ENCODE measurements around the gene GALNT7.
"Not testable (repeated sequence)": the region's sequence is repeated elsewhere in the genome, so short reads cannot be mapped to it uniquely, and the experiment has no call there.

GALNT7 gene

GRCh38 chr4:173195109-173195508 is 26.5 kb downstream of the GALNT7 start:
- no peak for DNase-seq

GRCh38 chr4:173199553-173199952 is 30.9 kb downstream of the GALNT7 start:
- DNase-seq = no peak

DNA sequence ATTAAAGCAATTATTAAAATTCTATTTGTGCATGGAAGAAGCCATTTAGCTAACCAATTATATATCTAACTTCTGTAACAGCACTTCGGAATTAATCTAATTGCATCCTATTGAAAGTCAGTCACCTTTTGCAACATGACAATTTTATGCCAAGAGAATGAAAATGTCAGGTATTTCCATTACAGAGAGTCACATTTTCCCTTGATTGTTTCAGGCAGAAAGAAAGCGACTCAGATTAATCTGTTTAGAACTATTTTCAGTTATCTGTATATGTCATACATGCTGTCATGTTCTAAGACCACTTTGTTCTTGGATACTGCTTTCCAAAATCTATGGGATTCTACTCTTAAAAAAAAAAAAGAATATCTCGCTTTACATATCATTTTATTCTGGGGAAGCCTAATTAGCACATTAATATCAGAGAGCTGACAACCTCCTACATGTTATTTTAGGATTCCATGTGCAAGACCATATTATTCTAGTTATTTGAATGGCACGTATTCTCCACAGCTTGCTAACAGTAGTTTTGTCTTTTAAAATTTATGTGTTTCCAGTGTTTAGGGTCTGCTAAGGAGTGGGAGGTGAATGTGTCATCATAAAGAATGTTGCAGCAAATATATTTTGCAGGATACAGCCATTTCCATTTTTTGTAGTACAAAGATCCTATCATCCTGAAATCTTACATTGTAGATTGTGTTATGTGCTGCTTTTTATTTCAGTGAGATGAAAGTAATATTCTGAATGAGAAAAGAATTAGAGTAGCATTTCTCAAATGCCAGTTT is 31.7 kb downstream of the GALNT7 start:
- no peak for DNase-seq

- no peak for DNase-seq
Measured at GRCh38 chr4:173202395-173202794, 33.8 kb downstream of the GALNT7 start.

DNA sequence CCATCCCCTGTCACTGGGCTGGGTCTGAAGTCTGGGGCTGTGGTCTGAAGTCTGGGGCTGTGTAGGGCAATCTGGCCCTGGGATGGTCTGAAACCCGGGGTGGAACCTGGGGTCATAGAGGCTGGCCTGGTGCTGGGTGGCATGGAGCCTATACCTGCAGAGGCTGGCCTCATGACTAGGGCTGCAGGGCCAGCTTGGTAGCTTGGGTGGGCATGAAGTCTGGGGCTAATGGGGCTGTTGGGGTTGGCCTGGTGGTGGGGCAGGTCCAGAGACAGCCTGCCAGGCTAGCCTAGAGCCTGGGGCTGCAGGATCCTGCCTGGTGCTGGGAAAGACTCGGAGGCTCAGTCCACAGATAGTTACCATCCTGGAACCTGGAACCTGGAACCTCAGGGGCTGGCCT is 37.0 kb downstream of the GALNT7 start:
- DNase-seq = no peak

DNA sequence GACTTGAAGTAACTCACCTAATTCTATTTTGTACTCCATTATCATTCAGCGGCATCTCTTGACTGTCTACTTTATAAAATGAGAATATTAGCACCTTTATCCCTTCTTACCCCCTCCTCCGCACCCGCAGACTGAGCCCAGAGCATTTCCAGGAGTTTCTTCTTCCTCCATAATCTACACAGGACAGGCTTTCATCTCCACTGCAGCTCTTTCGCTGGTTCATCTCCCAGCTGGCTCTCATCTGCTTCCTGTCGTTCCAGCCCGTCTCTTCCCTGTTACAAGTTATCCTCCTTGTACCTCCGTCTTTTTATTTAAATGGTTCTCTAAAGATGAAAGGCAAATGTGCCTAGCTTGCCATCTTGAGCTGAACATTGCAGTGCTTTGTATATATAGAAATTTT is 39.8 kb downstream of the GALNT7 start:
- DNase-seq = no peak

DNA sequence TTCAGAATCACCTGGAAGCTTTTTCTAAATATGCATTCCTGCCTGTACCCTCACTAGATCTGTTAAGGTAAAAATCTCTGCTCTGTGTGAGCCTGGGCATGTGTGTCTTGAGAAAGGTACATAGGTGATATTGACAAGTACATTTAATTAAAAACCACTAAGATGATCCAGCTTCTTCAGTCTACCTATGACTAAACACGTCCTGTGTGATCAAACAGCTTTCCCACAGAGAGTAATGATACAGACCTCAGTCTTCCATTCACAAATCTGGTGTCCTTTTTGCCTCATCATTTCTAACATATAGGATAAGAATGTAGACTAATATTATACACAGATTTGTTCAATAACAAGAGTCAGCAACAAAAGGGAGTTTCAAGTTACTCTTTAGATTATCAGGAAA is 42.6 kb downstream of the GALNT7 start:
- DNase-seq = no peak

GRCh38 chr4:173211838-173212237 is 43.2 kb downstream of the GALNT7 start:
- DNase-seq = no peak

DNA sequence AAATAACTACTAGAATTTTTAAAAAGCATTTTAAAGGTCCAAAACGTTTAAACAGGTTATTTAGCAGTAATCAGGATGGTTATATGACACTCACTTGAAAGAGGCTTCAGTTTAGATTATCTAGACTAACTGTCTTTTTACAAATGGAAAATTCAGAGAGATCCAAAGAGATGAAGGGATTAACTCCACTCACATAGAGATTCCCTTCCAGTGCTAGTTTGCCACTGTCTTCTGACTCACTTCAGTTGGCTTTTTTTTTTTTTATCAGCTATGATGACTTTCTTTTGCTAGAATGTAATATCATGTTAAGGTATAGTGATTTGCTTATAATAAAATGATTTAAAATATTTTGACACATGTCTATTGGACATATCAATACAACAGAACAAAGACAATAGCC is 43.8 kb downstream of the GALNT7 start:
- DNase-seq = no peak

GRCh38 chr4:173213296-173213695 is 44.7 kb downstream of the GALNT7 start:
- no peak for DNase-seq

GRCh38 chr4:173214231-173214630 is 45.6 kb downstream of the GALNT7 start:
- no peak for DNase-seq

- DNase-seq = no peak
Measured at GRCh38 chr4:173214661-173215060, 46.0 kb downstream of the GALNT7 start.

DNA sequence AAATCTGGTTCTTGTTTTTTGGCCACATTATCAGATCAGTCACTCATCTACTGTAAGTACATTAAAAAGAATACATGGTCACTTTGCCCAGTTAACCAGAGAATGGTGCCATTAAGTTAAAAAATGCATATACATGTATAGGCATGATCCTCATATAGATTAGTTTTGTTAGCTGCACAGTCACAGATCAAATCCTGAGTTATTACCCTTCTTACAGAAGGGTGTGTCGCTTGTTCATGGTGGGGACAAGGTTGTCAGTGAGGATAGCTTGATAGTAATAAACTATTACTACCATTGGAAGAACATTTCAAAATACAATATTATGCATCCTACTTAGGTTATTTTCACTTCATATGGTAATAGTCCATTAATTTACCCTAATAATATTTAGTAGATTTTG is 48.5 kb downstream of the GALNT7 start:
- DNase-seq = no peak

DNA sequence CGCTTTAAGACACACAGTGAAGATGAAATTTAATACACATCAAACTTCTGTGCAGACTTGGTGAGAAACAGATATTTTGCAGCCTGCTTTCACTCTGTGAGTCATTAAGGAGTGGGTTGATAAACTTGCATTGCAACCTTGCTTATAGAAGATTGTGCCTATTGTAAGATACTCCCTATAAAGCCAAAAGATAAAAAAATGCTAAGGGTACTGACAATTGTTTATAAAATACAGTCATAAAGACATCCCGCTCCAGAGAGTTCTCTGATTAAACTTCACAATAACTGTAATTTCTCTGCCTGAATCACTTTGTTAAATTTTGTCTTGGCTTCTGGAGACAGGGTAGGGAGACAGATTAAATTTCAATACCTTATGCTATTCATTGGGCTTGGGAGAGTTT is 49.1 kb downstream of the GALNT7 start:
- DNase-seq = no peak

GRCh38 chr4:173218411-173219125 is 50.0 kb downstream of the GALNT7 start:
- DNase-seq = no peak

DNA sequence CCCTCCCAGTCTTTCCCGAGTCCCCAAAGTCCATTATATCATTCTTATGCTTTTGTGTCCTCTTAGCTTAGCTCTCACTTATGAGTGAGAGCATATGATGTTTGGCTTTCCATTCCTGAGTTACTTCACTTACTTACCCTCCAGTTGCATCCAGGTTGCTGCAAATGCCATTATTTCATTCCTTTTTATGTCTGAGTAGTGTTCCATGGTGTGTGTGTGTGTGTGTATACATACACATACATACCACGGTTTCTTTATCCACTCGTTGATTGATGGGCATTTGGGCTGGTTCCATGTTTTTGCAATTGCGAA is 50.5 kb downstream of the GALNT7 start:
- not testable (repeated sequence) for DNase-seq

DNA sequence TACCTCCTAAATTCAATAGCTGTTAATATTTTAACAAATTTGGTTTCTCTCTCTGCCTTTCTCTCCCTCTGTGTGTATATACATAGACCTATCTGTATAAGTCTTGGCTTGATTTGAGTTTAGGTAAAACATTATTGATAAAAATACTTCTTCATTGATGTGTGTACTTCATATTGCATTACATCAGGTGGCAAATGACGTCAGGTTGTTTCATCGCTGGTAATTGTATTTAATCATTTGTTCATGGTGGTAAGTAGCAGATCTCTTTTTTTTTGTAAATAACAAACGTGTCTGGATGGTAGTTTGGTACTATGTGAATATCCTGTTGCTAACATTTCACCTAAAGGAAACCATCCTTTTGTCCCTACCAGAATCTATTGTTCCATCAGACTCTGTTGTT is 55.1 kb downstream of the GALNT7 start:
- no peak for DNase-seq

GRCh38 chr4:173226401-173226888 is 57.8 kb downstream of the GALNT7 start:
- DNase-seq = no peak

GRCh38 chr4:173227756-173228155 is 59.1 kb downstream of the GALNT7 start:
- DNase-seq = no peak

DNA sequence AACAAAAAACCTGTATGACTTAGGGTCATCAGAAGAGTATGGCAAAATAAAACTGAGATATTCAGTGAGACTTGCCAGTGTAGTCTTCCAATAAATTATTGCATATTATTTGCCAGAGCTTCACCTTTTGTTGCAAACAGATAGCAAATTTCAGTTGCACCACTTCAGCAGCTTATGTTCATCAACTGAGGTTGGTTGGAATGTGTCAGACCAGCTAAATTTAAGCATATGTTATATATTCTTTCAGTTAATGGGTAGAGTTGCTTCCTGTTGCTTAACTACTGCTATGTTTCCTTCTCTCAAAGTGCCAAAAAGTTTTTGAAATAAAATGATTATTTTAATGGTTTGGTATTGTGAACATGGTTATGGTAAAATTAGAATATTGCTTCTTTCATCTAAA is 61.5 kb downstream of the GALNT7 start:
- DNase-seq = no peak

DNA sequence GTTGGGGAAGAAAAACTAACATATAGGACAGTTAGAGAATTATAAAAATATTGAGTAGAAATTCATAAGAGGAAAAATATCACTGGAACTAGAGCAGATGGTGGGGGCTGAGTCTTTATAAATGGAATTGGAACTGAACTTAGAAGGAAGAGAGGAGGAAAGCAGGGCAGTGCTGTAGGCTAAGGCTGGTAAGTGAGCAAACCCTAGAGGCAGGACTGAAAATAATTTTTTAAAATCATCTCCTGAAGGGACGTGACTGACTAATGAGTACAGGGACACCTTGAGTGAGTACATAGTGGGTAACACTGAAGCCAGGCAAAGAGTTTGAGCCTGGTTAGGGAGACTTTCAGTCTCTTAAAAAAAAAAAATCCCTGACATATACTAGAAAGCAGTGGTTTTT is 63.3 kb downstream of the GALNT7 start:
- no peak for DNase-seq

DNA sequence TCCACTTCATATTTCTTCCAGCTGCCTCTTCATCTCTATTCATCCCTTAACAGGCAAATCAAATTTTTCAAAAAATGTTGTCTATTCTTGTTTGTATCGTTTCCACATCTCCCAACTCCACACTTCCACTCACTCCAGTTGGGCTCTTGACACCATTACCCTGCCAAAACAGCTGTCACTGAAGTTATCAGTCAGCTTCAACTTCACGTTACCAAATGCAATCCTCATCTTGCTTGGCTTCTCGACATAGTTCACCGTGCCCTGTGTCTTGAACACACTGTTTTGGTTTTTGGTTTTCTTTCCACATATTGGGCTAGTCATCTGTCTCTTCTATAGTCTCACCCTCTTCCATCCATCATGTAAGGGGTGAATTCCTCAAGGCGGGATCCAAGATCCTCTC is 65.2 kb downstream of the GALNT7 start:
- DNase-seq = no peak

DNA sequence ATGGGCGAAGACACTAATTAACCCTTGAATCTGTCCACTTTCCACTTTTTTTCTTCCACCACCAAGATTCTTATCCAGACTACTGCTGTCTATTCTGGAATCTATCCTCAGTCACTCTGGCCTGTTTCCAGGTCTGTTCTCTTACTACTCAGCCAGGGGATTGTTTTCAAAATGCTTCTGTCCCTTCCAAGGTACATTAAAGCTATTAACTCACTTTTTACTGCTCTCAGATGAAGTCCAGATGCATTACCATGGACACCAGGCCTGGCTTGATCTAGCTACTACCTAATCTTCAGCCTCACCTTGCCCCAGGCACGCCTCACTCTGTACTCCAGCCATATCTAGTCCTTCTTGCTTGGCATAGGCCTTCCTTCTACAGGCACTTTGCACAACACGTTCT is 66.4 kb downstream of the GALNT7 start:
- no peak for DNase-seq

GRCh38 chr4:173236301-173236700 is 67.7 kb downstream of the GALNT7 start:
- no peak for DNase-seq

DNA sequence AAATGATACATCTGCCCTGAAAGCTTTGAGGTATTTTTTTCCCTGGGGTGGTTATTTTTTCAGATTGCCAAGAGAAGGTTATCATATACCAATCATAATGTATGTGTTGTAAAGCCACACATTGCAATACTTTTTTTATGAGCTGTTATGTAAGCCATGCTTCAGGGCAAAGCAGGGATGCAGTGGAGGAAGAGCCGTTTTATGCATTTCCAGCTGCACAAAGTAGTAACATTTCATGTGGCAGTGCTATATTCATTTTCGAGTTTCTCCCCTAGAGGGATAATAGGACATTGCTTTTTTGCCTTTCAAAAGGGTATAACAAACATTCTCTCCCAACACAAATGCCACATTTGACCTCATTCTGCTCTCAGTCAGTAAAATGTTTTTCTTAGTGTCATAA is 68.5 kb downstream of the GALNT7 start:
- no peak for DNase-seq
